Psoas muscle (tissue), 8 donors: ENCODE measurements around the gene SORL1. TPM values are rescaled to one million over a fixed set of nuclear protein-coding genes. Genes with fewer than 3 reads are reported as not detected.
"Not testable (repeated sequence)": the region's sequence is repeated elsewhere in the genome, so short reads cannot be mapped to it uniquely, and the experiment has no call there.

Source experiments
- ATAC-seq, 4 donors: fragments of 200-7000 bp; cut with Tn5 transposase; one replicate each; pipeline ENCODE4 v1.9.1; 2020; ENCODE audit warnings: moderate library complexity in 3 of 4, mild to moderate bottlenecking in 2 of 4
- DNase-seq, 2 donors: peaks; one replicate each; pipeline ENCODE4 v3.0.0-alpha.2; 2020
- H3K27ac ChIP-seq: fragments of 200-600 bp; one replicate; pipeline ENCODE4 v1.8.0; 2022
- H3K27me3 ChIP-seq, 3 donors: fragments of 200-600 bp in 1 of 3; one replicate each; pipeline versions ENCODE4 v1.6.1 to v1.8.0; 2013 to 2022; ENCODE audit warnings: low read length in 2 of 3, mild to moderate bottlenecking in 2 of 3, moderate library complexity in 1 of 3; ENCODE audit not compliant: insufficient read depth in 3 of 3
- H3K36me3 ChIP-seq, 2 donors: fragments of 200-600 bp in 1 of 2; one replicate each; pipeline versions ENCODE4 v1.6.1 to v1.8.0; 2013 to 2022; ENCODE audit warnings: low read depth in 1 of 2, mild to moderate bottlenecking in 1 of 2, moderate library complexity in 1 of 2; ENCODE audit not compliant: insufficient read depth in 1 of 2
- H3K4me1 ChIP-seq: fragments of 200-600 bp; one replicate; pipeline ENCODE4 v1.8.0; 2022
- H3K4me3 ChIP-seq: fragments of 200-600 bp; one replicate; pipeline ENCODE4 v1.8.0; 2022; ENCODE audit warnings: mild to moderate bottlenecking
- H3K9me3 ChIP-seq: fragments of 200-600 bp; one replicate; pipeline ENCODE4 v1.8.0; 2022
- whole genome bisulfite sequencing, 3 donors: extraction: QIAGEN DNeasy Blood & Tissue Kit; methylation state at CpG; one replicate each; pipeline versions ENCODE4 v1.1.6 to v1.1.7; 2013; 5-methylcytosine and 5-hydroxymethylcytosine counted together
- intact Hi-C, 2 donors: fragments of 100-400 bp; cut with DNase I; formaldehyde crosslinking; loops; one replicate each; pipeline versions ENCODE4 v1.11.0 to v1.14.2; 2022
- polyA plus RNA-seq, 3 donors: library from polyadenylated mRNA; stranded (reverse); fragments of 200-250 nt; gene quantifications; one replicate each; pipeline ENCODE4 v1.2.3, GENCODE V29; 2013
- total RNA-seq, 4 donors: library from RNA; stranded (reverse); fragmentation: NEBNext Ultra II Directional in 2 of 4; extraction: Animal tissue kit (Norgen Biotek cat#: 25700) in 2 of 4; gene quantifications; one replicate each; pipeline versions ENCODE4 v1.2.1 to v1.2.4, GENCODE V29; 2021 to 2023
- TF ChIP-seq, protein P1 (sequence below): fragments of 200-600 bp; IDR thresholded peaks from one replicate; pipeline ENCODE4 v1.8.0; 2022; ENCODE audit warnings: antibody characterized with exemption
- donor health status: healthy with polysubstance abuse.
- donor health status: DM: no; HTN: no; CAD: no; lungs with moderate emphysema.
- donor health status: Bipolar disorder and iron deficiency.
- donor health status: healthy.
- donor health status: DM: yes; HTN: yes; CAD: no.
- donor health status: DM: no; HTN: no; CAD: no.
- donor health status: DM: no; HTN: no; CAD: no.
- donor health status: DM: yes; HTN: yes; CAD: no.

Gene SORL1
- total and polyA plus RNA-seq, 7 donors: 0.07 to 3.3 (median 1.5) TPM

DNA sequence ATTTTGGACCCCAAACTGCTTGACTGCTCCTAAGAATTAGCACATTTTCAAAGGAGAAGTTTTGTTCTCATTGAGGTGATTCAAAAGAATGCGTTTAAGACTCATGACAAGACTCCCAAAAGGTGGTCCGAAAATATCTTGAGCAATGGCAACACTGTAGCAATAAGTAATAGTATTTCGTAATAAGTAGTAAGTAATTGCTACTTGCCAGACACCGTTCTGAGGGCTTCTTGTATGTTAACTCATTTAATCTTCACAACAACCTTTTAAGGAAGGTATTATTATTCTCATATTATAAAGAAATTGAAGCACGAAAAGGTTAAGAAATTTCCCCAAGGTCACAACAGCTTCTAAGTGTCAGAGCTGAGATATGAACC is 184.7 kb downstream of the SORL1 start:
- Histone ChIP-seq H3K36me3 (no peaks in the 10 kb centered on the region), H3K27me3 (no peaks in the 10 kb centered on the region), H3K9me3 (no peaks in the 10 kb centered on the region), H3K27ac (no peak overlapping the region), H3K4me1 (no peaks in the 10 kb centered on the region), H3K4me3 (no peak overlapping the region)
- TF ChIP-seq, protein P1, sequence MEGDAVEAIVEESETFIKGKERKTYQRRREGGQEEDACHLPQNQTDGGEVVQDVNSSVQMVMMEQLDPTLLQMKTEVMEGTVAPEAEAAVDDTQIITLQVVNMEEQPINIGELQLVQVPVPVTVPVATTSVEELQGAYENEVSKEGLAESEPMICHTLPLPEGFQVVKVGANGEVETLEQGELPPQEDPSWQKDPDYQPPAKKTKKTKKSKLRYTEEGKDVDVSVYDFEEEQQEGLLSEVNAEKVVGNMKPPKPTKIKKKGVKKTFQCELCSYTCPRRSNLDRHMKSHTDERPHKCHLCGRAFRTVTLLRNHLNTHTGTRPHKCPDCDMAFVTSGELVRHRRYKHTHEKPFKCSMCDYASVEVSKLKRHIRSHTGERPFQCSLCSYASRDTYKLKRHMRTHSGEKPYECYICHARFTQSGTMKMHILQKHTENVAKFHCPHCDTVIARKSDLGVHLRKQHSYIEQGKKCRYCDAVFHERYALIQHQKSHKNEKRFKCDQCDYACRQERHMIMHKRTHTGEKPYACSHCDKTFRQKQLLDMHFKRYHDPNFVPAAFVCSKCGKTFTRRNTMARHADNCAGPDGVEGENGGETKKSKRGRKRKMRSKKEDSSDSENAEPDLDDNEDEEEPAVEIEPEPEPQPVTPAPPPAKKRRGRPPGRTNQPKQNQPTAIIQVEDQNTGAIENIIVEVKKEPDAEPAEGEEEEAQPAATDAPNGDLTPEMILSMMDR: no peak
- ATAC-seq (no peak), DNase-seq (no peak)
- 92 to 94% (median 93%) methylated on average over 5 of the region's 5 CpGs for WGBS, 3 donors
- intact Hi-C loops: no loop called here

DNA sequence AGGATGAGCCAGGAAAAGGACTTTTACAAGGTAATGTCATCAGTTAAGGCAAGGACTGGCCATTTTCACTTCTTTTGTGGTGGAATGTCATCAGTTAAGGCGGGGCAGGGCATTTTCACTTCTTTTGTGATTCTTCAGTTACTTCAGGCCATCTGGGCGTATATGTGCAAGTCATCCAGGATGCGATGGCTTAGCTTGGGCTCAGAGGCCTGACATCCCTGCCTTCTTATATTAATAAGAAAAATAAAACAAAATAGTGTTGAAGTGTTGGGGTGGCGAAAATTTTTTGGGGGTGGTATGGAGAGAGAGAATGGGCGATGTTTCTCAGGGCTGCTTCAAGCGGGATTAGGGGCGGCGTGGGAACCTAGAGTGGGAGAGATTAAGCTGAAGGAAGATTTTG is 185.5 kb downstream of the SORL1 start:
- ATAC-seq, H3K36me3 ChIP-seq, intact Hi-C loops: not testable (repeated sequence)

DNA sequence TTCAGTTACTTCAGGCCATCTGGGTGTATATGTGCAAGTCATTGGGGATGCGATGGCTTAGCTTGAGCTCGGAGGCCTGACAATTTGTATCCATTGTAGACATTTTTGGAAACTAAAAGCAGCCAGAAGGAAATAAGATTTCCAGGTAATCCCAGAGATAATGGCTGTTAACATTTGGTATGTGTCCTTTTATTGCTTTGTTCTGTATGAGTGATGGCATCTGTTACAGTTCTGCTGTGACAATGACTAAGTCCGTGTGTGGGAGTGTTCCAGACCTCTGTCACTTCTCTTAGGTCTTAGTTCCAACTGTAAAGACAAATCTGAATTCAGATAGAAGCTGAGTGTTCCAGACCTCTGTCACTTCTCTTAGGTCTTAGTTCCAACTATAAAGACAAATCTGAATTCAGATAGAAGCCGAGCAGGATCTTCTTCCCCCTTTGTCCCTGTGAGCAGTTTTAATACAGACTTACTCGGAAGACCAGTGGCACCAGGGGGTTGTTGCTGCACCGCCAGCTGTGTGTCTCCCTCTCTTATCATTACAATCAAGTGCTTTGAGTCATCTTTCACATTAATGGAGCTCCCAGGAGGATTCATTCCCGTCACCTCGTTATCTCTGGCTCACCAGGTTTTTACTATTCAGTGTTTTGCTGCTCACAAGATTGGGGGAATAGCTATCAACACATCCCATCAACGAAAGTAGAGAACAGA is 191.5 kb downstream of the SORL1 start:
- no peak overlapping the region for H3K27ac ChIP-seq

More for the DNA sequence above, 185.5 kb downstream of the SORL1 start:
- WGBS, 3 donors: 94 to 98% (median 97%) methylated on average over 5 to 8 of the region's 8 CpGs
- not testable (repeated sequence) for DNase-seq, H3K27me3 ChIP-seq, H3K9me3 ChIP-seq, H3K4me1 ChIP-seq, H3K27ac ChIP-seq, H3K4me3 ChIP-seq

DNA sequence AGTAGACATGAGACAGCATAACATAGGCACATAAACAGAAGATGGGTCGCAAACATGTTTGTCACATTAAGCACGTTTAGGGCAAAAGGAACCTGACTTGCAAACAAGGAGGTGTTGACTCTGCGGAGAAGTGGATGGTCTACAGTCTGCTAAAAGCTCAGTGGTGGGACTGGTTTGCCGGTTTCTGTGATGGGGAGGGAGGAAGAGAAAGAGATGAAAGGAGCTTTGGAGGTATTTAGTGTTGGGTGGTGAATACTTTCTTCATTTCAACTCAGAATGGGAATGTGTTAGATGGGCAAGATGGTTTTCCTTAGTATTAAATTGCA is 192.0 kb downstream of the SORL1 start:
- Histone ChIP-seq H3K4me1 (no peaks in the 10 kb centered on the region), H3K27ac (no peak overlapping the region), H3K27me3 (no peaks in the 10 kb centered on the region), H3K36me3 (no peaks in the 10 kb centered on the region), H3K4me3 (no peak overlapping the region), H3K9me3 (no peaks in the 10 kb centered on the region)
- ATAC-seq: no peak
- TF ChIP-seq, protein P1: no peak
- no peak for DNase-seq
- intact Hi-C loops: no loop called here
- WGBS, 3 donors: 77 to 83% (median 79%) methylated on average over 4 of the region's 4 CpGs

More for the DNA sequence above, 191.5 kb downstream of the SORL1 start:
- no peak overlapping the region for H3K4me3 ChIP-seq
- ATAC-seq (no peak), DNase-seq (no peak)
- H3K4me1 ChIP-seq: no peaks in the 10 kb centered on the region
- WGBS, 3 donors: 81 to 86% (median 85%) methylated on average over 9 of the region's 9 CpGs
- H3K27me3 ChIP-seq: no peaks in the 10 kb centered on the region
- TF ChIP-seq, protein P1: no peak
- intact Hi-C loops: no loop called here
- H3K36me3 ChIP-seq: no peaks in the 10 kb centered on the region
- H3K9me3 ChIP-seq: no peaks in the 10 kb centered on the region

DNA sequence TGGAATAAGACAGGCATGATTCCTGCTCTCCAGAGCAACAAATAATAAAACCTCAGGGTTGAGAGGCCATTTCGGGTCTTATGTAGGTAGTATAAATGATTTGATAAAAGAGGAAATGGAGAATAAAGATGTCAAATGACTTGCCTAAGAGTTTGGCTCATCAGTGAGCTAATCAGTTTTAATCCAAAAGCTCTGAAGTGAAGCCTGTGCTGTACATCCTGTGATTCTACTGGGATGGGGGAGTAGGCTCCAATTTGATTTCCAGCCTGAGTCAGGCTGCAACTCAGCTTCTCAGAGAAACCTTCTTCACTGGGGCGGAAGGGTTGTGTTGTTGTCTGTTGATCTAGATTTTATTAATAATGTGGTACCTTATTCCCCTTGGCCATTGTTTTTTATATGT is 192.9 kb downstream of the SORL1 start:
- Histone ChIP-seq H3K4me1 (no peaks in the 10 kb centered on the region), H3K27ac (no peak overlapping the region), H3K9me3 (no peaks in the 10 kb centered on the region), H3K27me3 (no peaks in the 10 kb centered on the region), H3K36me3 (no peaks in the 10 kb centered on the region), H3K4me3 (no peak overlapping the region)
- TF ChIP-seq, protein P1: no peak
- intact Hi-C loops: no loop called here
- ATAC-seq (no peak), DNase-seq (no peak)
- WGBS, 3 donors: 78 to 92% (median 80%) methylated on average over 2 of the region's 2 CpGs
